HG03095 (cell line): ENCODE data around the gene CCDC90B.
A peak's percentile ranks its signal among the peaks of the same experiment; 100 is the strongest.
"Not testable (repeated sequence)": the region's sequence is repeated elsewhere in the genome, so short reads cannot be mapped to it uniquely, and the experiment has no call there.

ENCODE experiments used
- ATAC-seq: cut with Tn5 transposase; IDR thresholded peaks from one replicate; pipeline ENCODE4 v1.9.1; 2021; ENCODE audit warnings: moderate library complexity; ENCODE audit not compliant: unreplicated experiment

CCDC90B gene

GRCh38 chr11:83292709-83293456, 6.7 kb upstream of the CCDC90B start:
- ATAC-seq, result peak; percentile 66

- ATAC-seq, result no peak
Observed at GRCh38 chr11:83287631-83288030, 1.5 kb upstream of the CCDC90B start.

- ATAC-seq, result peak; percentile 36
Observed at GRCh38 chr11:83285151-83285770, 906 bp downstream of the CCDC90B start.

GRCh38 chr11:83284501-83285150, 1.5 kb downstream of the CCDC90B start:
- ATAC-seq, result no peak

GRCh38 chr11:83282084-83282716, 4.0 kb downstream of the CCDC90B start:
- ATAC-seq, result no peak

- no peak for ATAC-seq
Observed at GRCh38 chr11:83280256-83280655, 5.9 kb downstream of the CCDC90B start.

GRCh38 chr11:83278351-83278750, 7.8 kb downstream of the CCDC90B start:
- no peak for ATAC-seq

- ATAC-seq, result no peak
Observed at GRCh38 chr11:83275888-83276641, 10.1 kb downstream of the CCDC90B start.

- ATAC-seq, result no peak
Observed at GRCh38 chr11:83272627-83273026, 13.5 kb downstream of the CCDC90B start.

GRCh38 chr11:83271734-83272133, 14.4 kb downstream of the CCDC90B start:
- ATAC-seq, result not testable (repeated sequence)

GRCh38 chr11:83269080-83269479, 17.1 kb downstream of the CCDC90B start:
- not testable (repeated sequence) for ATAC-seq

- no peak for ATAC-seq
Observed at GRCh38 chr11:83265331-83265730, 20.8 kb downstream of the CCDC90B start.

GRCh38 chr11:83259559-83259958, 26.6 kb downstream of the CCDC90B start:
- ATAC-seq, result no peak

GRCh38 chr11:83257761-83258168, 28.4 kb downstream of the CCDC90B start:
- ATAC-seq, result no peak

GRCh38 chr11:83256602-83257340, 29.4 kb downstream of the CCDC90B start:
- ATAC-seq, result no peak

GRCh38 chr11:83255366-83255765, 30.8 kb downstream of the CCDC90B start:
- no peak for ATAC-seq

GRCh38 chr11:83252941-83253340, 33.2 kb downstream of the CCDC90B start:
- no peak for ATAC-seq

GRCh38 chr11:83252266-83252665, 33.9 kb downstream of the CCDC90B start:
- ATAC-seq, result no peak

- peak; percentile 67 for ATAC-seq
Observed at GRCh38 chr11:83249972-83250593, 36.1 kb downstream of the CCDC90B start.

- ATAC-seq, result no peak
Observed at GRCh38 chr11:83249445-83249844, 36.7 kb downstream of the CCDC90B start.
